HEK293 (cell line): ENCODE measurements around the gene GATAD2A.

Source experiments
- CTCF ChIA-PET: fragments of 350-600 bp; formaldehyde crosslinking; extraction: SDS; loops from one replicate; lab custom pipeline; 2021; ENCODE audit warnings: antibody characterized with exemption; lab: Yijun Ruan, JAX
- POLR2A ChIA-PET: fragments of 300-600 bp; formaldehyde crosslinking; extraction: SDS; loops from one replicate; lab custom pipeline; 2020; ENCODE audit warnings: antibody characterized with exemption, inconsistent platforms; lab: Yijun Ruan, JAX
- H3K27ac ChIP-seq: fragments of 200-500 bp; sonication (Bioruptor generic); 2 replicates; pipeline ENCODE4 v1.5.1; 2014; ENCODE audit warnings: low read depth, low read length, control low read depth, inconsistent platforms; ENCODE audit errors: extremely low read depth
- H3K36me3 ChIP-seq, 2 experiments: fragments of 200-500 bp in 1 of 2; sonication (Bioruptor generic) in 1 of 2; 1 replicate in 1 of 2; 2 replicates in 1 of 2; pipeline ENCODE4 v1.5.1; 2014 to 2017; ENCODE audit warnings: inconsistent platforms in 2 of 2, low read length in 2 of 2; ENCODE audit not compliant: control insufficient read depth in 2 of 2, insufficient read depth in 1 of 2
- H3K4me1 ChIP-seq: fragments of 200-500 bp; sonication (Bioruptor generic); 2 replicates; pipeline ENCODE4 v1.5.1; 2014; ENCODE audit warnings: mild to moderate bottlenecking, low read length, inconsistent platforms; ENCODE audit not compliant: control insufficient read depth, insufficient read depth
- H3K4me3 ChIP-seq: 2 replicates; pipeline ENCODE4 v1.5.1; 2011; ENCODE audit warnings: low read depth, mild to moderate bottlenecking, control low read depth, low read length, moderate library complexity
- H3K9me3 ChIP-seq: fragments of 200-500 bp; sonication (Bioruptor generic); 2 replicates; pipeline ENCODE4 v1.5.1; 2014; ENCODE audit warnings: low read depth, low read length, inconsistent platforms; ENCODE audit not compliant: control insufficient read depth, insufficient read depth
- BCL11B ChIP-seq: fragments of 450-650 bp; formaldehyde crosslinking; IDR thresholded peaks from 2 replicates; pipeline ENCODE4 v1.5.1; 2016; ENCODE audit warnings: low read depth, missing biosample characterization, missing genetic modification characterization
- BCL6B ChIP-seq: fragments of 450-650 bp; formaldehyde crosslinking; IDR thresholded peaks from 2 replicates; pipeline ENCODE4 v1.5.1; 2017; ENCODE audit warnings: missing biosample characterization, missing genetic modification characterization
- ELK4 ChIP-seq: IDR thresholded peaks from 2 replicates; pipeline ENCODE4 v1.6.1; 2011; ENCODE audit warnings: mild to moderate bottlenecking, low read depth, low read length, borderline replicate concordance
- GFI1B ChIP-seq: fragments of 450-650 bp; formaldehyde crosslinking; IDR thresholded peaks from 2 replicates; pipeline ENCODE4 v1.5.1; 2016; ENCODE audit warnings: missing biosample characterization, missing genetic modification characterization
- HIC1 ChIP-seq: fragments of 450-650 bp; formaldehyde crosslinking; IDR thresholded peaks from 2 replicates; pipeline ENCODE4 v1.5.1; 2016; ENCODE audit warnings: missing biosample characterization, missing genetic modification characterization
- KLF1 ChIP-seq: fragments of 450-650 bp; formaldehyde crosslinking; IDR thresholded peaks from 2 replicates; pipeline ENCODE4 v1.5.1; 2016; ENCODE audit warnings: missing biosample characterization, missing genetic modification characterization
- KLF7 ChIP-seq: fragments of 450-650 bp; formaldehyde crosslinking; IDR thresholded peaks from 2 replicates; pipeline ENCODE4 v1.5.1; 2016; ENCODE audit warnings: missing biosample characterization, missing genetic modification characterization, borderline replicate concordance
- MYNN ChIP-seq: fragments of 450-650 bp; formaldehyde crosslinking; IDR thresholded peaks from 2 replicates; pipeline ENCODE4 v1.5.1; 2016; ENCODE audit warnings: missing biosample characterization, missing genetic modification characterization, borderline replicate concordance
- REPIN1 ChIP-seq: fragments of 450-650 bp; formaldehyde crosslinking; IDR thresholded peaks from 2 replicates; pipeline ENCODE4 v1.5.1; 2017; ENCODE audit warnings: missing biosample characterization, missing genetic modification characterization, low read depth
- SCRT2 ChIP-seq: fragments of 450-650 bp; formaldehyde crosslinking; IDR thresholded peaks from 2 replicates; pipeline ENCODE4 v1.5.1; 2016; ENCODE audit warnings: missing biosample characterization, missing genetic modification characterization
- YY2 ChIP-seq: fragments of 450-650 bp; formaldehyde crosslinking; IDR thresholded peaks from 2 replicates; pipeline ENCODE4 v1.5.1; 2016; ENCODE audit warnings: missing biosample characterization, missing genetic modification characterization
- ZNF121 ChIP-seq: fragments of 450-650 bp; formaldehyde crosslinking; IDR thresholded peaks from 2 replicates; pipeline ENCODE4 v1.5.1; 2016; ENCODE audit warnings: missing biosample characterization, missing genetic modification characterization
- ZNF169 ChIP-seq: fragments of 450-650 bp; formaldehyde crosslinking; IDR thresholded peaks from 2 replicates; pipeline ENCODE4 v1.5.1; 2016; ENCODE audit warnings: missing biosample characterization, missing genetic modification characterization
- ZNF341 ChIP-seq: fragments of 450-650 bp; formaldehyde crosslinking; IDR thresholded peaks from 2 replicates; pipeline ENCODE4; 2016; ENCODE audit warnings: low read depth, missing biosample characterization, missing genetic modification characterization
- ZNF449 ChIP-seq: fragments of 450-650 bp; formaldehyde crosslinking; IDR thresholded peaks from 2 replicates; pipeline ENCODE4 v1.5.1; 2017; ENCODE audit warnings: missing biosample characterization, mild to moderate bottlenecking, missing genetic modification characterization, moderate library complexity
- ZNF561 ChIP-seq: fragments of 450-650 bp; IDR thresholded peaks from 2 replicates; pipeline ENCODE4 v1.5.1; 2018; ENCODE audit warnings: missing biosample characterization, missing genetic modification characterization, borderline replicate concordance
- ZNF571 ChIP-seq: fragments of 450-650 bp; formaldehyde crosslinking; IDR thresholded peaks from 2 replicates; pipeline ENCODE4 v1.5.0; 2017; ENCODE audit warnings: missing biosample characterization, missing genetic modification characterization
- ZNF660 ChIP-seq: fragments of 450-650 bp; IDR thresholded peaks from 2 replicates; pipeline ENCODE4 v1.5.1; 2018; ENCODE audit warnings: missing biosample characterization, mild to moderate bottlenecking, missing genetic modification characterization
- ZNF747 ChIP-seq: fragments of 450-650 bp; formaldehyde crosslinking; IDR thresholded peaks from 2 replicates; pipeline ENCODE4 v1.5.1; 2016; ENCODE audit warnings: missing biosample characterization, missing genetic modification characterization
- ZNF830 ChIP-seq: fragments of 450-650 bp; IDR thresholded peaks from 2 replicates; pipeline ENCODE4 v1.5.0; 2018; ENCODE audit warnings: missing biosample characterization, missing genetic modification characterization, low read depth, mild to moderate bottlenecking, moderate library complexity
- ZSCAN30 ChIP-seq: fragments of 450-650 bp; IDR thresholded peaks from 2 replicates; pipeline ENCODE4 v1.5.1; 2018; ENCODE audit warnings: missing biosample characterization, mild to moderate bottlenecking, missing genetic modification characterization, moderate library complexity
- TF ChIP-seq, protein P1 (sequence below): fragments of 450-650 bp; formaldehyde crosslinking; IDR thresholded peaks from 2 replicates; pipeline ENCODE4; 2016; ENCODE audit warnings: missing biosample characterization, missing genetic modification characterization
- TF ChIP-seq, protein P2 (sequence below): fragments of 450-650 bp; formaldehyde crosslinking; IDR thresholded peaks from 2 replicates; pipeline ENCODE4 v1.5.1; 2017; ENCODE audit warnings: missing biosample characterization, missing genetic modification characterization

Gene GATAD2A

GRCh38 chr19:19428746-19429145 lies 23.3 kb downstream of the GATAD2A start:
- ChIA-PET POLR2A (interaction anchor here (0.7 kb wide), 1 partner anchor 12 kb away, joined by 6 read pairs; no protein-coding TSS in a partner anchor), CTCF (interaction anchor here (0.6 kb wide), 1 partner anchor 60 kb away, joined by 4 read pairs; no protein-coding TSS in a partner anchor)
- TF ChIP-seq ZNF121 (tag by site-specific recombination), result no peak
- TF ChIP-seq REPIN1 (tag by site-specific recombination), result no peak
- TF ChIP-seq KLF7, result no peak
- no peak for TF ChIP-seq ZNF561 (tag by site-specific recombination)
- no peak for TF ChIP-seq MYNN (tag by site-specific recombination)
- no peak for TF ChIP-seq ZNF747 (tag by site-specific recombination)
- no peak overlapping the region for H3K4me3 ChIP-seq
- no peak overlapping the region for H3K27ac ChIP-seq
- H3K4me1 ChIP-seq, result peaks cover 19% of the 10 kb centered on the region
- H3K36me3 ChIP-seq, result peaks cover 5 to 10% of the 10 kb centered on the region in 2 experiments; a peak in 2 of 3 replicates
- no peaks in the 10 kb centered on the region for H3K9me3 ChIP-seq

DNA sequence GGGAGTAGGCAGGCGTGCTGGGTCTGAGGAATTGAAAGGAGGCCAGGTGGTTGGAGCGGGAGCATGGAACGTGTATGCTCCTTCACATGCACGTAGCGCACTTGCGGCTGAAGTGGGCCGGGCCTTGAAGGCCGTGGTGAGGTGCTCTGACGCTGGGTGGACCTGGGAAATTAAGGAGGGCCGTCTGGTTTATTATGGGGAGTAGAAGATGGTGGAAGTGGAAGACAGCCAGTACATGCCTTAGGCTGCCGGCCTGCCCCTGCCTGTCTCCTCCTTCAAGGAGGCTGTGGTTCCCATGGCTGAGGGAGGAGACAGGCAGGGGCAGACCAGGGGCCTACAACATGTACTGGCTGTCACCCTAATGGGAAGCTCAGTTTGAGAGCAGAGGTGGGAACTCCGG lies 23.9 kb downstream of the GATAD2A start:
- Histone ChIP-seq H3K9me3 (no peaks in the 10 kb centered on the region), H3K4me1 (peaks cover 19% of the 10 kb centered on the region)
- POLR2A ChIA-PET, result no interaction called here
- TF ChIP-seq ZSCAN30 (tag by site-specific recombination) (no peak), SCRT2 (tag by site-specific recombination) (no peak), ZNF169 (tag by site-specific recombination) (no peak), YY2 (tag by site-specific recombination) (no peak), BCL6B (tag by site-specific recombination) (no peak), ZNF571 (tag by site-specific recombination) (no peak), ZNF561 (tag by site-specific recombination) (no peak), KLF7 (no peak), ZNF449 (tag by site-specific recombination) (no peak), ZNF660 (no peak), ZNF341 (tag by site-specific recombination) (no peak), ZNF830 (no peak), KLF1 (no peak), HIC1 (no peak), GFI1B (no peak), BCL11B (no peak), ELK4 (no peak)
- TF ChIP-seq, protein P1, sequence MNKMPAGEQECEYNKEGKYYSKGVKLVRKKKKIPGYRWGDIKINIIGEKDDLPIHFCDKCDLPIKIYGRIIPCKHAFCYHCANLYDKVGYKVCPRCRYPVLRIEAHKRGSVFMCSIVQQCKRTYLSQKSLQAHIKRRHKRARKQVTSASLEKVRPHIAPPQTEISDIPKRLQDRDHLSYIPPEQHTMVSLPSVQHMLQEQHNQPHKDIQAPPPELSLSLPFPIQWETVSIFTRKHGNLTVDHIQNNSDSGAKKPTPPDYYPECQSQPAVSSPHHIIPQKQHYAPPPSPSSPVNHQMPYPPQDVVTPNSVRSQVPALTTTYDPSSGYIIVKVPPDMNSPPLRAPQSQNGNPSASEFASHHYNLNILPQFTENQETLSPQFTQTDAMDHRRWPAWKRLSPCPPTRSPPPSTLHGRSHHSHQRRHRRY (tag by site-specific recombination), result no peak
- TF ChIP-seq, protein P2, sequence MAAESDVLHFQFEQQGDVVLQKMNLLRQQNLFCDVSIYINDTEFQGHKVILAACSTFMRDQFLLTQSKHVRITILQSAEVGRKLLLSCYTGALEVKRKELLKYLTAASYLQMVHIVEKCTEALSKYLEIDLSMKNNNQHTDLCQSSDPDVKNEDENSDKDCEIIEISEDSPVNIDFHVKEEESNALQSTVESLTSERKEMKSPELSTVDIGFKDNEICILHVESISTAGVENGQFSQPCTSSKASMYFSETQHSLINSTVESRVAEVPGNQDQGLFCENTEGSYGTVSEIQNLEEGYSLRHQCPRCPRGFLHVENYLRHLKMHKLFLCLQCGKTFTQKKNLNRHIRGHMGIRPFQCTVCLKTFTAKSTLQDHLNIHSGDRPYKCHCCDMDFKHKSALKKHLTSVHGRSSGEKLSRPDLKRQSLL (tag by site-specific recombination), result no peak
- TF ChIP-seq, all 188 proteins: peak for 0
- CTCF ChIA-PET, result no interaction called here
- H3K36me3 ChIP-seq, result peaks cover 5 to 10% of the 10 kb centered on the region in 2 experiments; a peak in 2 of 3 replicates
- H3K27ac ChIP-seq, result no peak overlapping the region
- H3K4me3 ChIP-seq, result no peak overlapping the region
